Measurements from ENCODE around the gene CLCN5.

Gene CLCN5

DNA sequence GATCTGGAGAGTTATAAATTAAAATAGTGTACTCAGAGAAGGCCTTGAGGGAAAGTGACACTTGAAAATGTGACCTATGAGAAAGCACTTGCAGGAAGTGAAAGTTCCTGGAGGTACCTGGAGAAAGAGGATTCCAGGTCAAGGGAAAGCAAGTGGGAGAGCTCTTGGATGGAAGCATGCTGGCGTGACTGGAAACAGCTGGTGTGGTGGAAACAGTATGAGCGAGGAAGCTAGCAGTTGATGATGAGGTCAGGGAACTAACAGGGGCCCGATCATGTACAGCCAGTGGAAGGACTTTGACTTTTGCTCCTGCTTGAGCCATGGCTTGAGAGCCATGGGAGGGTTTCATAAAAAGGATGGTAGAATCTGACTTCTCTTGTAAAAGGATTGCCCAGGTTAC, 9.5 kb upstream of the CLCN5 start:
- Mint-ChIP-seq H3K36me3 (no peaks in the 10 kb centered on the region), H3K27ac (no peak overlapping the region), H3K9me3 (ENCODE audit: low read depth) (no peaks in the 10 kb centered on the region), H3K4me1 (ENCODE audit: low read depth) (peaks cover 16% of the 10 kb centered on the region), H3K27me3 (no peaks in the 10 kb centered on the region), H3K4me3 (no peak overlapping the region)

- Mint-ChIP-seq H3K4me3 (no peak overlapping the region), H3K27ac (no peak overlapping the region), H3K9me3 (ENCODE audit: low read depth) (no peaks in the 10 kb centered on the region), H3K4me1 (ENCODE audit: low read depth) (peaks cover 2% of the 10 kb centered on the region), H3K36me3 (no peaks in the 10 kb centered on the region), H3K27me3 (no peaks in the 10 kb centered on the region)
These were observed 6.8 kb upstream of the CLCN5 start for GRCh38 chrX:49915361-49916222.

DNA sequence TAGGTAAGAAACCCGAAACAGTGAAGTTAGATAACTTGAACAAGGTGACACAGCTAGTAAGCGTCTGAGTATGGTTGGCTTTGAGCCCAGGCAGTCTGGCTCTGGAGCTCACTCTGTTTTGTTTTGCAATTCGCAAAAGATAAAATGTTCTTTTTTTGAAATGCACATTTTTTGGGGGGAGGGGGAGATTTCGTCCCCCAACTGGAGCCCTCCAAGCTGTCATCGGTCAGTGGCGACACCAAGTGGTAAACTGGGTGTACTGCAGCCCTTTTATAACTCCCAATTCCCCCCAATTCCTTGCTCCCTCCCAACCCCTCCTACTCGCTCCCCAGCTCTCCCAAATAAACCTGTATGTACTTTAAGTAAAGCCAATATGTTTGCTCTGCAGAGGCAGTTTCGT, 2.8 kb upstream of the CLCN5 start:
- peaks cover under 1% of the 10 kb centered on the region for H3K36me3 Mint-ChIP-seq
- no peak overlapping the region for H3K4me3 Mint-ChIP-seq
- H3K4me1 Mint-ChIP-seq (ENCODE audit: low read depth) = peaks cover 11% of the 10 kb centered on the region
- no peaks in the 10 kb centered on the region for H3K9me3 Mint-ChIP-seq (ENCODE audit: low read depth)
- no peak overlapping the region for H3K27ac Mint-ChIP-seq
- no peaks in the 10 kb centered on the region for H3K27me3 Mint-ChIP-seq

- Mint-ChIP-seq H3K27me3 (no peaks in the 10 kb centered on the region), H3K36me3 (peaks cover 2% of the 10 kb centered on the region), H3K27ac (no peak overlapping the region), H3K9me3 (ENCODE audit: low read depth) (no peaks in the 10 kb centered on the region), H3K4me1 (ENCODE audit: low read depth) (peaks cover 12% of the 10 kb centered on the region), H3K4me3 (no peak overlapping the region)
These were observed 1.3 kb upstream of the CLCN5 start for GRCh38 chrX:49921109-49921508.

DNA sequence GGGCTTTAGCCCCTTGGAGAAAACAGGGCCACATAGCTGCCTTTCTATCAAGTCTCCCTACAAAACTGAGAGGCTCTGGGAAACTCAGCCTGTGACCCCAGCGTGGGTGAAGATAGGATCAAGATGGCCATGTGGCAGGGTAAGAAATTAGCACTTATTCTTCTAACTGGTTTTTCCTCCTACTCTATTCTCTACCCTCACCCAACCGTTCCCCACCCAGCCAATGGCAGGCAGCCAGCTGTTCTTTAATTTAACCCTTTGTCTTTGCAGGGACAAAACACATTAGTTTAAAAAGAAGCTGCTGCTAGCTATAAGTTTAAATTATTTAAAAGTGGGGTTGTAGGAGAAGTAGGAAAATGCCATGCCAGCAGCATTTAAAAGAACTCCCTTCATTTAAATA, 2.8 kb downstream of the CLCN5 start:
- Mint-ChIP-seq H3K36me3 (peaks cover 4% of the 10 kb centered on the region), H3K9me3 (ENCODE audit: low read depth) (no peaks in the 10 kb centered on the region), H3K27me3 (no peaks in the 10 kb centered on the region), H3K4me3 (no peak overlapping the region), H3K27ac (no peak overlapping the region), H3K4me1 (ENCODE audit: low read depth) (peaks cover 12% of the 10 kb centered on the region)

- Mint-ChIP-seq H3K4me3 (no peak overlapping the region), H3K36me3 (peaks cover 2% of the 10 kb centered on the region), H3K4me1 (ENCODE audit: low read depth) (no peaks in the 10 kb centered on the region), H3K9me3 (ENCODE audit: low read depth) (no peaks in the 10 kb centered on the region), H3K27ac (no peak overlapping the region), H3K27me3 (no peaks in the 10 kb centered on the region)
These were observed 7.6 kb downstream of the CLCN5 start for GRCh38 chrX:49930039-49930438.

DNA sequence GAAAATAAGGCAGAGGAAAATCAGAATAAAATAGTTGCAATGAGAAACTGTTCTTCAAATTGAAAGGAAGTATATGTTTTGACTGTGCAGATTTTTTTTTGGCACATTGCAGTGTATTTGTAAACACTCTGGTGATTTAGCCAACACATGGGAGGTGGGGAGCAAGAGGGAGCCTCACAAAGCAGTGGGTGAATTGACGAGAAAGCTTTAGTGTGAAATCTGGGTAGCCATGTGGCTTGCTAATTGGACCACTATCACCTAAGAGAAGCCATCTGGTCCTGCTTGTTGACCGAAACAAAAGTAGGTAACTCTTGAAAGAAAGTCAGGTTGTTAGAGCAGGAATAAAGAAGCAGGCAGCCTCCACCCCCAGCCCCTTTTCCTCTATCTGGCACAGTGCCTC, 10.4 kb downstream of the CLCN5 start:
- H3K4me1 Mint-ChIP-seq (ENCODE audit: low read depth) = no peaks in the 10 kb centered on the region
- no peaks in the 10 kb centered on the region for H3K9me3 Mint-ChIP-seq (ENCODE audit: low read depth)
- H3K27ac Mint-ChIP-seq = no peak overlapping the region
- H3K27me3 Mint-ChIP-seq = no peaks in the 10 kb centered on the region
- no peak overlapping the region for H3K4me3 Mint-ChIP-seq
- H3K36me3 Mint-ChIP-seq = no peaks in the 10 kb centered on the region

GRCh38 chrX:49934148-49934547, 11.8 kb downstream of the CLCN5 start:
- Mint-ChIP-seq H3K4me1 (ENCODE audit: low read depth) (no peaks in the 10 kb centered on the region), H3K36me3 (no peaks in the 10 kb centered on the region), H3K27ac (no peak overlapping the region), H3K9me3 (ENCODE audit: low read depth) (no peaks in the 10 kb centered on the region), H3K27me3 (no peaks in the 10 kb centered on the region), H3K4me3 (no peak overlapping the region)

DNA sequence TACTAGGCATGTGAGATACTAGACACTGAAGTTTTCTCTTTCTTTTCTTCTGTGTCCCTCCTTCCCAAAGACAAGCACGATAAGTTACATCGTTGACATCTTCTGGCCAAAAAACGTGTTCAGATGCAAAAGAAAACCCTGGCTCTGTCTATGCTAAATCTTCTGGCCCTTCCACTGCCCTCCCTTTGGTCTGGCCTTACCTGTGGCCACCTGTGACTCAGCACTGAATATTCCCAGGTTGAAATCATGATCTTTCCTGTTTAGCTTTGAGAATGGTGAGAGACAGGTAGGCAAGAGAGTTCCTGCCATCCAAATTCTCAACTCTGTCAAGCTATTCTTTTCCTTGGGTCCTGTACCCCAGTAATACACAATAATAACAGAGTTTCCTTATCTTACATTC, 12.3 kb downstream of the CLCN5 start:
- Mint-ChIP-seq H3K36me3 (no peaks in the 10 kb centered on the region), H3K27me3 (no peaks in the 10 kb centered on the region), H3K9me3 (ENCODE audit: low read depth) (no peaks in the 10 kb centered on the region), H3K4me3 (no peak overlapping the region), H3K4me1 (ENCODE audit: low read depth) (no peaks in the 10 kb centered on the region), H3K27ac (no peak overlapping the region)

DNA sequence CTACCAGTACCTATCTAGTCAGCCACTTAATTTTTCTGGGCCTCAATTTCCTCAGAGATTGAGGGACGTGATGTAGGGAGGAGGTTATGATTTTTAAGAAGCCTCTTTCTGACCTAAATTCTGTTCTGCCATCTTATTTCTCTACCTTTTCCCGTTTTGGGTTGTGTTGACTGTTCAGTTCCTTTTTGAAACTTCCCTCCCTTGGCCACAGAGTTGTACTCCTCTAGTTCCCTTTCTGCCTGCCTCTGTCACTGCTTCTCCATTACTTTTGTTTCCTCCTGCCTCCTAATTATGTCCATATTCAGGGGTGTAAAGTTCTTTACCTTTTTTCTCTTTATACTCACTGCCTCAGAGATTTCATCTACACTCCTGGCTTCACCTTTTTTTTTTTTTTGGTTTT, 25.4 kb downstream of the CLCN5 start:
- H3K27ac Mint-ChIP-seq = no peak overlapping the region
- H3K27me3 Mint-ChIP-seq = no peaks in the 10 kb centered on the region
- H3K4me1 Mint-ChIP-seq (ENCODE audit: low read depth) = no peaks in the 10 kb centered on the region
- no peaks in the 10 kb centered on the region for H3K9me3 Mint-ChIP-seq (ENCODE audit: low read depth)
- peaks cover 3% of the 10 kb centered on the region for H3K36me3 Mint-ChIP-seq
- H3K4me3 Mint-ChIP-seq = no peak overlapping the region

DNA sequence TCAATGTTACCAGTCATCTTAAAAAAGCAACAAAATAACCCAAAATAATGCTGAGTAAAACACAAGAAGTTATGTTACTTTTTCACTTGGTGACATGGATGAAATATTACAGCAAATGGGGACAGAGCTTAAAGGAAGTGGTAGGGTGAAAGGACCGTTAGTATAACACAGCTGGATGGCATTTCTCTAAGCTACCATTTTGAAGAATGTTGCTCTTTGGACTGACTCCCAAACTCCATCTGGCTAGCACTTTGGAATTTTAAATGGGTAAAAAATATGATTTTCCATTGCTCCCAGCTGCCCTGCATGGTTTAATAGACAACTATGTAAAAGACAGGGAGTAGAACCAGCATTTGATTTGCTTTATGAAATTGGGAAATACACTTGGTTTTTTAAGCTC, 27.6 kb downstream of the CLCN5 start:
- Mint-ChIP-seq H3K4me3 (no peak overlapping the region), H3K36me3 (peaks cover 3% of the 10 kb centered on the region), H3K9me3 (ENCODE audit: low read depth) (no peaks in the 10 kb centered on the region), H3K4me1 (ENCODE audit: low read depth) (no peaks in the 10 kb centered on the region), H3K27ac (no peak overlapping the region), H3K27me3 (no peaks in the 10 kb centered on the region)

GRCh38 chrX:49951524-49952193, 29.3 kb downstream of the CLCN5 start:
- Mint-ChIP-seq H3K4me1 (ENCODE audit: low read depth) (no peaks in the 10 kb centered on the region), H3K36me3 (peaks cover 3% of the 10 kb centered on the region), H3K9me3 (ENCODE audit: low read depth) (no peaks in the 10 kb centered on the region), H3K4me3 (no peak overlapping the region), H3K27ac (no peak overlapping the region), H3K27me3 (no peaks in the 10 kb centered on the region)

- Mint-ChIP-seq H3K27ac (no peak overlapping the region), H3K4me3 (no peak overlapping the region), H3K27me3 (no peaks in the 10 kb centered on the region), H3K36me3 (no peaks in the 10 kb centered on the region), H3K9me3 (ENCODE audit: low read depth) (no peaks in the 10 kb centered on the region), H3K4me1 (ENCODE audit: low read depth) (no peaks in the 10 kb centered on the region)
These were observed 33.9 kb downstream of the CLCN5 start for GRCh38 chrX:49956313-49956712.

DNA sequence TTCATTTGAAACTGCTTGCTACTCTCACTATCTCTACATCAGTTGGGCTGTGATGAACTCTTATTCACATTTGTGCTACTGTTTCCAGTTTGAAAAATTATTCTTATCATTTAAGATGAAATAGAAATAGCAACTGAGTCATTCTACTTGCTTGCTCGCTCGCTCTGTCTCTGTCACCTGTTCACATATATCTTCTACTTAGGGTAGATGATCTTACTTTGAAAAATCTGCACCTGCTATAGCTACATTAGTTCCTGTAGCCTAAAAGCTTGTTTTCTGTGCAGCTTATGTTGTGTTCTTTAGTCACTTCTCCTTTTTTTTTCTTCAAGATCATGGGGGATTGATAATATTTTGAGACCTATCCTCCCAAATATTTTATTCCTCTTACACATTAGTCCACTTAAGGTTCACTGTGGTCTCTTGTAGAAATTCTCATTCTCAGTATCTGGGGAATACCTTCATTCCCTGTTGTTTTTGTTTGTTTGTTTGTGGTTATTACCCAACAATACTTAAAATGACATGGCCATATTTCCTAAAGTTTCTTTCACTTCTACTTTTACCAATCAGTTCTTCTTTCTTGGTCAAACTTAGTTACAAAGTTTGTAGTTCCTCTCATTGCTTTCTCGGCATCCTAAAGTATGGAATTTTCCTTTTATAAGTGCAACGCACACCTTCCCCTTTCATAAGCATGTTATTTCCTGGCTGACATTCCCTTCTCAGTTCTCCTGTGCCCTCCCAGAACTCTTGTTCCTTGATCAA, 36.5 kb downstream of the CLCN5 start:
- H3K27me3 Mint-ChIP-seq = no peaks in the 10 kb centered on the region
- H3K27ac Mint-ChIP-seq = no peak overlapping the region
- no peaks in the 10 kb centered on the region for H3K4me1 Mint-ChIP-seq (ENCODE audit: low read depth)
- H3K36me3 Mint-ChIP-seq = no peaks in the 10 kb centered on the region
- no peaks in the 10 kb centered on the region for H3K9me3 Mint-ChIP-seq (ENCODE audit: low read depth)
- H3K4me3 Mint-ChIP-seq = no peak overlapping the region

DNA sequence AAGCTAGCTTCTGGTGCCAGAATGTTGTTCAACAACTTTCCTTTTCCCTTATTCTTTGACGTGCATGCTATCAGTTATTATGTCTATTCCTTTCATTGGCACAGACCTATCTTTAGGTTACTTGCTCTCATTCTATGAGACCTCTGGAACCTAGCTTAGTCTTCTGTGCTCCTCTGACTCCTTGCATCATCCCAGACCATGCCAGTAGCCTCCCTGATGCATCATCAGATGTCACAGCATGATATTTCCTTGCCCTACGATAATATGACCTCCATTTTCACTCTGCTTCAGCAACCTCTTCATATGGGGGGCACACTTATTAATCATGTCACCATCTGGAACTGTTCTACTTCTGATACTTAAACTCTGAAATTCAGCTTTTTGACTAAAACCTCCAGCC, 37.2 kb downstream of the CLCN5 start:
- H3K27me3 Mint-ChIP-seq = no peaks in the 10 kb centered on the region
- H3K4me1 Mint-ChIP-seq (ENCODE audit: low read depth) = no peaks in the 10 kb centered on the region
- H3K9me3 Mint-ChIP-seq (ENCODE audit: low read depth) = no peaks in the 10 kb centered on the region
- H3K4me3 Mint-ChIP-seq = no peak overlapping the region
- no peaks in the 10 kb centered on the region for H3K36me3 Mint-ChIP-seq
- no peak overlapping the region for H3K27ac Mint-ChIP-seq
